ENCODE data around the gene TIMP3.

Gene TIMP3

GRCh38 chr22:32810555-32811133 is 9.1 kb downstream of the TIMP3 start:
- Mint-ChIP-seq H3K4me3 (no peak overlapping the region), H3K4me1 (ENCODE audit: low read depth) (peaks cover 8% of the 10 kb centered on the region), H3K36me3 (ENCODE audit: low read depth) (no peaks in the 10 kb centered on the region), H3K9me3 (peaks cover 4% of the 10 kb centered on the region), H3K27ac (no peak overlapping the region), H3K27me3 (peaks cover 26% of the 10 kb centered on the region)

DNA sequence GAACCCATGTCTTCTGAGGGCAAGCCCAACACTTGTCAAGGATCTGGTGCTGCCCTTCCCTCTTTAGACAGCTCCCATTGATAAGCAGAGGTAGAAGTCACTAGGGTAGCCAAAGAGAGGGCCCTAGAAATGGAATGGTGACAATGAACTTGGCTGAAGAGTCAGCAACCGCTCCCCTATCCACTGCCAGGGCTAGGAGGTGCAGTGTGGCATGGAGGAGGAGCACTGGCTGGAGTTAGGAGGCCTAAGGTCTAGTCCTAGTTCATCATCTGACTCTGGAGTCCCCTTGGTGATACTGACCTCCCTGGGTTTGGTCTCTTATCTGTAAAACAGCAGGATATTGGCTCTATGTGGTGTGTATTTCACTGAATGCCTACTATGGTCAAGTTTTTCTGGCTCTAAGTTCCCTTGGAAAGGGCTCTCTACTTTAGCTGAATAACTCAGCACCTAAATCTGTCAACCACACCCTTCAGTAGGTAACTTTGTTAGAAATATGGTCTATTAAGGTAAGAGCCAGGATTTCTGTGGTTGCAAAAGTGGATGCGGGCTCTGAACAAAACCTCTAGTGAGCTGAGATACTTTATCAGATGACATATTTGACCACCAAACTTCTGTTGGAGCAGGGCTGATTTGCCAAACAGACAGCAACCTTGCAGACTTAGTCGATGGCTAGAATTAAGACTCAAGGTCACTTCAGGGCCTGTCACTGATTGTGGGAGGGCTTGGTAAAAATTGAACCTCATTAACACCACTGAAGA is 10.5 kb downstream of the TIMP3 start:
- Mint-ChIP-seq H3K9me3 (peaks cover 4% of the 10 kb centered on the region), H3K27me3 (peaks cover 16% of the 10 kb centered on the region), H3K4me1 (ENCODE audit: low read depth) (peaks cover 8% of the 10 kb centered on the region), H3K36me3 (ENCODE audit: low read depth) (no peaks in the 10 kb centered on the region), H3K27ac (peak overlapping the region; percentile 8), H3K4me3 (no peak overlapping the region)

- peaks cover 8% of the 10 kb centered on the region for H3K4me1 Mint-ChIP-seq (ENCODE audit: low read depth)
- peaks cover 4% of the 10 kb centered on the region for H3K9me3 Mint-ChIP-seq
- H3K36me3 Mint-ChIP-seq (ENCODE audit: low read depth): no peaks in the 10 kb centered on the region
- H3K27me3 Mint-ChIP-seq: peaks cover 9% of the 10 kb centered on the region
- no peak overlapping the region for H3K4me3 Mint-ChIP-seq
- no peak overlapping the region for H3K27ac Mint-ChIP-seq
These were observed 12.9 kb downstream of the TIMP3 start for GRCh38 chr22:32814285-32814860.

DNA sequence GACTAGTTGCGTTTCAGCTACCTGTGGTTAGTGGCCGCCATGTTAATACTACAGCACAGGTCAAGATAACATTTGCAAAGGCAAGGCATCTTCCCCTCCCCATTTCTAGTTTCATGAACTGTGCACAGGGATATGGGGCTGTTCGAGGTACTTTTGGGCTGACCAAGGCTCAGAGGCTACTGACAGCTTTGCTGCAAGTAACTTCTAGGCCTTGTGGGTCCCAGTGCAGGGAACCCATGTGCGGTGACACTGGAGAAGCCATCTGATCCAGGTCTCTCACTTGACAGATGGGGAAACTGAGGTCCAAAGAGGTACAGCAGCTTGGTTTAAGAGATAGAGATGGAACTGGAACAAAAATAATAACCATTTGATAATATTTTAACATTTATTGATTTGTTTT is 13.6 kb downstream of the TIMP3 start:
- Mint-ChIP-seq H3K4me1 (ENCODE audit: low read depth) (peaks cover 8% of the 10 kb centered on the region), H3K9me3 (peaks cover 4% of the 10 kb centered on the region), H3K4me3 (no peak overlapping the region), H3K36me3 (ENCODE audit: low read depth) (no peaks in the 10 kb centered on the region), H3K27ac (no peak overlapping the region), H3K27me3 (peaks cover 8% of the 10 kb centered on the region)

DNA sequence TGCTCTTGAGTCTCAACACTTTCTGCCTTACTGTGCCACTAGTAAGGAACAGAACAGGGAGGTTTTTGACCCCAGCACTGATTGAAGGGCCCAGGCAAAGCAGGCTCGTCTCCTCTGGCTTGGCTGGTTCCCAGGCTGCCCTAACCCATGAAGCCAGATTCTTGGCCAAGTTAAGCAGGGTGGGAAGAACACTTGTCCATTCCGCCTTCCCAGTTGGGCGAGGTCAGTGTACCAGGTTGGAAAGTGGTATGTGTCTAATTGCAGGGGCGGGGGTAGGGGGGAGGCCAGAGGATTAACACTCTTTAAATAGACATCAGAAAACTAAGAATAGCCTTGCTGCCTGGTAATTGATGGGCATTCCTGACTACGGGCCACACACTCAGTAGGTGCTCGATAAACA is 14.4 kb downstream of the TIMP3 start:
- H3K9me3 Mint-ChIP-seq: peaks cover 4% of the 10 kb centered on the region
- H3K4me1 Mint-ChIP-seq (ENCODE audit: low read depth): peaks cover 6% of the 10 kb centered on the region
- no peak overlapping the region for H3K27ac Mint-ChIP-seq
- peaks cover 6% of the 10 kb centered on the region for H3K27me3 Mint-ChIP-seq
- H3K4me3 Mint-ChIP-seq: no peak overlapping the region
- no peaks in the 10 kb centered on the region for H3K36me3 Mint-ChIP-seq (ENCODE audit: low read depth)

DNA sequence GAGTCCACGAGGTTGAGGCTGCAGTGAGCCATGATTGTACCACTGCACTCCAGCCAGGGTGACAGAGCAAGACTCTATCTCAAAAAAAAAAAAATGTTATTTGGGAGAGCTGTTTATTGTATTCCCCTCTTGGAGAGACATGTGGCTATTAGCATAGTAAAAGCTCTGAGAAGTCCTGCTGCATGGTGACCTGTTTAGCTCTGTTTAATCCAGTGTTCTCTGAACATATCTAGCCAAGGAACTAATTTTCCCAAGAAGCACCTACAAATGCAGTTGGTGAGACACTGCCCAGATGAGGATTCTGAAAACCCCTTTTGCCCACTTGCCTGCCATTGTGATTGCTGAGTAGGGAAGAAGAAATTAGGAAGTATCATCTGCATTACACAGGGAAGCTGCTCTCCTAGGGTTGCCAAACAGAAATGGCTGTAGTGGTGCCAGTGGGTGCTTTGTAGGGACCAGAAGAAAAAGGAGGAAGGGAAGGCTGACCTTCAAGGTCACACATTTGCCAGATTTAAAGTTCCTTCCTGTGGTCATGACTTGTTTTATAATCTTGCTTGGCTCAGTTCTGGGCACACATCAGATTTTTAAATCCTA is 15.7 kb downstream of the TIMP3 start:
- no peaks in the 10 kb centered on the region for H3K9me3 Mint-ChIP-seq
- no peak overlapping the region for H3K27ac Mint-ChIP-seq
- H3K36me3 Mint-ChIP-seq (ENCODE audit: low read depth): no peaks in the 10 kb centered on the region

GRCh38 chr22:32818446-32819115 is 17.1 kb downstream of the TIMP3 start:
- H3K4me3 Mint-ChIP-seq: no peak overlapping the region
- H3K9me3 Mint-ChIP-seq: no peaks in the 10 kb centered on the region
- no peaks in the 10 kb centered on the region for H3K27me3 Mint-ChIP-seq
- H3K36me3 Mint-ChIP-seq (ENCODE audit: low read depth): no peaks in the 10 kb centered on the region
- H3K4me1 Mint-ChIP-seq (ENCODE audit: low read depth): no peaks in the 10 kb centered on the region
- H3K27ac Mint-ChIP-seq: no peak overlapping the region

More for the DNA sequence above, 15.7 kb downstream of the TIMP3 start:
- H3K4me3 Mint-ChIP-seq: no peak overlapping the region
- no peaks in the 10 kb centered on the region for H3K27me3 Mint-ChIP-seq
- H3K4me1 Mint-ChIP-seq (ENCODE audit: low read depth): no peaks in the 10 kb centered on the region

DNA sequence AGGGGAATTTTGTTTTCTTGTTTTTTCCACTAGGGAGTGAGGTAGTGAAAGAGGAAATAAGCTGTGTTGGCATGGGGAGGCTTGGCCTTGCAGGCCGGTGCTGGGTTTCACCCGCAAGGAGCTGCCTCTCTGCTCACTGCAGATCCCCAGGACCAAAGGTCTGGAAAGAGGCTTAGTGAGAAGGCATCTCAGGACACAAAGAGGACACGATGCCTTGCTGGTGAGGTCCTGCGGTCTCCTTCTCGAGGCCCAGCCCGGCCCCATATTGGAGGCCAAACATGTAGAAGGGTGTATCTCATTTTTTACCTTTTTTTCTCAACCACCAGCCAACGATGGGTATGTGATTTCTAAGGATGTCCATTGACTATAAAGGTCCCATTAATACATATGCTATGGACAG is 17.6 kb downstream of the TIMP3 start:
- Mint-ChIP-seq H3K4me3 (no peak overlapping the region), H3K27ac (no peak overlapping the region), H3K36me3 (ENCODE audit: low read depth) (no peaks in the 10 kb centered on the region), H3K4me1 (ENCODE audit: low read depth) (no peaks in the 10 kb centered on the region), H3K27me3 (no peaks in the 10 kb centered on the region), H3K9me3 (no peaks in the 10 kb centered on the region)

DNA sequence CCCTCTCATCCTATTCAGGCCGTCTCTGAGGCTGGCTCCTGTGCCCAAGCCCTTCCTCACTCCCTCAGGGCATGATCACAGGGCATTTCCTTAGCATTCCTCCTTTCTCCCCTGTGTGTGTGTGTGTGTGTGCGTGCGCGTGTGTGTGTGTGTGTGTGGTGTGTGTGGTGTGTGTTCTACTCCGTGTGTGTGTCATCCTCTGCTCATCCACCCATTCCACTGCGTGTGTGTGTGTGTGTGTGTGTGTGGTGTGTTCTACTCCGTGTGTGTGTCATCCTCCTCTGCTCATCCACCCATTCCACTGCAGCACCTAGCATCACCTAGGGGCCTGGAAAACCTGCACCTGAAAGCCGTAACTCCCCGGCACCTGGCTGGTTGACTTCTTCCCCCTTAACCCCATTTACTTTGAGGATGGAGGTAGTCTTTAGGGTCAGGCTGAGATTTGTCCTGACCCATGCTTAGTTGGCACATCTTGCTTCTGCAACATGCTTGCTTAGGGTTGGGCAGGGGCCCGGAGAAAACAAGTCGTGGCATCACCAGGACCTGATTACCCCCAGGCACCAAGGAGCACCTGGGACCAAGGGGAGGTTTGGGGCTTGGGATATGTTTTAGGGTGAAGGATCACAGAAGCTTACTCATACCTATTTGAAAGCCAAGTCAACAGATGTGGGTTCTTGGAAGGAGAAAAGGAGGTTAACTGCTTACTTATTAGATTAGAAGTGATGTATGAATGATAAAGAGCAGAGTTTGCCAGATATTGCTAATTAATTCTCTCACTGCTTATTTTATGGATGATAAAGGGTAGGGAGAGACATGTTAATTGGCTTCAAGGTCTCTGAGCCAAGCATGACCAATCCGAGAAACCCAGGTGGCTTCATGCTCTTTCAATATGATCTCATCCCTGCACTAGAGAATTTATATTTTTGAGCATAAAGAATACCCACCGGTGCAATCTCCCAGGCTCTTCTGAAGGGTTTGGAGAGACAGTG is 18.9 kb downstream of the TIMP3 start:
- H3K4me1 Mint-ChIP-seq (ENCODE audit: low read depth): no peaks in the 10 kb centered on the region
- H3K9me3 Mint-ChIP-seq: no peaks in the 10 kb centered on the region
- no peak overlapping the region for H3K27ac Mint-ChIP-seq
- H3K4me3 Mint-ChIP-seq: no peak overlapping the region
- no peaks in the 10 kb centered on the region for H3K27me3 Mint-ChIP-seq
- no peaks in the 10 kb centered on the region for H3K36me3 Mint-ChIP-seq (ENCODE audit: low read depth)

DNA sequence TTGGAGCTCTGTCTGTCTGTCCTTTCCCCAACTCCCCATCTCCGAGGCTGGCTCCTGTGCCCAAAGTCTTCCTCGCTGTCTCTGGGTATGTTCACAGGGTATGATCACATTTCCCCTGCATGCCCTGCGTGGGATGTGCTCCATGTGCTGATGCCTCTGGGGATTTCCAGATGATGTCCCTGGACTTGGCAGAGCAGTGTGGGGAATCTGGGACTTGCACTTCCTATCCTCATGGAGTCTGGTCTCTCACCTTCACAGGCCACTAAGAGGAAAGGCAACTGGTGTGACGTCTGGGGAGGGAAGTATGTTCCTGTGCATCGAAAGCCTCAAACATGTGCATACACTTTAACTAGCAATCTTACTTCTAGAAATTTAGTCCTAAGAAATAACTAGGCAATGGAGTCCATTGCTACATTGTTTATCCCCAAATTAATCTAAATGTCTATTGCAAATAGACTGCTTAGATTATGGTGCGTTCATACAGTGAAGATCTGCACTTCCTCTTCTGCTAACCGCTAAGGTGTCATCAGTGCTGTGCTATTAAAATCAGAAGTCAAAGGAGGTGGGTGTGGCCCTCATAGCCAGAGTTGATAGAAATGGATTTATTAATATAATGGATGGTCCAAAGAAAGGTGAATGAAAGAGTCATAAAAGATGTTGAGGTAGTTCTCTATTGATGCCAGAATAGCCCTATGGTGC is 20.8 kb downstream of the TIMP3 start:
- no peak overlapping the region for H3K4me3 Mint-ChIP-seq
- no peaks in the 10 kb centered on the region for H3K9me3 Mint-ChIP-seq
- no peaks in the 10 kb centered on the region for H3K4me1 Mint-ChIP-seq (ENCODE audit: low read depth)
- H3K36me3 Mint-ChIP-seq (ENCODE audit: low read depth): no peaks in the 10 kb centered on the region
- no peak overlapping the region for H3K27ac Mint-ChIP-seq
- no peaks in the 10 kb centered on the region for H3K27me3 Mint-ChIP-seq

GRCh38 chr22:32823024-32823730 is 21.7 kb downstream of the TIMP3 start:
- H3K27ac Mint-ChIP-seq: no peak overlapping the region
- no peaks in the 10 kb centered on the region for H3K27me3 Mint-ChIP-seq
- no peaks in the 10 kb centered on the region for H3K36me3 Mint-ChIP-seq (ENCODE audit: low read depth)
- no peaks in the 10 kb centered on the region for H3K4me1 Mint-ChIP-seq (ENCODE audit: low read depth)
- no peak overlapping the region for H3K4me3 Mint-ChIP-seq
- H3K9me3 Mint-ChIP-seq: no peaks in the 10 kb centered on the region

- Mint-ChIP-seq H3K4me3 (no peak overlapping the region), H3K9me3 (no peaks in the 10 kb centered on the region), H3K27me3 (no peaks in the 10 kb centered on the region), H3K36me3 (ENCODE audit: low read depth) (no peaks in the 10 kb centered on the region), H3K4me1 (ENCODE audit: low read depth) (no peaks in the 10 kb centered on the region), H3K27ac (no peak overlapping the region)
These were observed 23.2 kb downstream of the TIMP3 start for GRCh38 chr22:32824531-32825312.

- H3K27ac Mint-ChIP-seq: no peak overlapping the region
- H3K4me1 Mint-ChIP-seq (ENCODE audit: low read depth): no peaks in the 10 kb centered on the region
- no peaks in the 10 kb centered on the region for H3K36me3 Mint-ChIP-seq (ENCODE audit: low read depth)
- H3K9me3 Mint-ChIP-seq: no peaks in the 10 kb centered on the region
- H3K4me3 Mint-ChIP-seq: no peak overlapping the region
- H3K27me3 Mint-ChIP-seq: no peaks in the 10 kb centered on the region
These were observed 25.0 kb downstream of the TIMP3 start for GRCh38 chr22:32826537-32826936.

All from stimulated activated naive CD8-positive, alpha-beta T cell treated with anti-CD3 and anti-CD28 coated beads, Interleukin-15, Interleukin-2, amounts not matched to agents 100 ng/mL and 50 ng/mL, for 24 hours (primary cell).